Skeletal muscle cell (primary cell): Measurements from ENCODE around the gene CHMP4B.

Experiments
- DNase-seq: peaks from one replicate; pipeline ENCODE4 v3.0.0-alpha.2; 2010; ENCODE audit warnings: low read depth
- H3K4me3 ChIP-seq: 2 replicates; pipeline ENCODE4 v1.5.1; 2011; ENCODE audit warnings: low read depth, mild to moderate bottlenecking, control low read depth, low read length, moderate library complexity

CHMP4B gene

DNA sequence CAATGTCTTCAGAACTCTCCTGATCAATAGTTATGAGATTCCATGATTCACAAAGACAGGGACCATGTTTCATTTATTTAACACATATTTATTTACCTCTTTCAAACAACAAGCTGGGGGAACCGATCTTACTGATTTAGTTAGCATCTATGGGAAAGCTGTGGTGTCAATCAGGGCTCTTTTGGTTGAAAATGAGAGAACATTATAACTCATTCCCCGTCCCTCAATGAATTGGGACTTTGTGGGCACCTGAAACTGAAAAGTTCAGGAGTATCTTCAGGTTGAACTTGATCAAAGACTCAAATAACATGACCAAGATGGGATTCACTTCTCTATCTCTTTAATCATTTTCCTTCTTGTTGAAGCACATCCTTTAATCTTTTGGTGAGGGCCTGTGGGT, 67.4 kb downstream of the CHMP4B start:
- no peak for DNase-seq
- no peak overlapping the region for H3K4me3 ChIP-seq

DNA sequence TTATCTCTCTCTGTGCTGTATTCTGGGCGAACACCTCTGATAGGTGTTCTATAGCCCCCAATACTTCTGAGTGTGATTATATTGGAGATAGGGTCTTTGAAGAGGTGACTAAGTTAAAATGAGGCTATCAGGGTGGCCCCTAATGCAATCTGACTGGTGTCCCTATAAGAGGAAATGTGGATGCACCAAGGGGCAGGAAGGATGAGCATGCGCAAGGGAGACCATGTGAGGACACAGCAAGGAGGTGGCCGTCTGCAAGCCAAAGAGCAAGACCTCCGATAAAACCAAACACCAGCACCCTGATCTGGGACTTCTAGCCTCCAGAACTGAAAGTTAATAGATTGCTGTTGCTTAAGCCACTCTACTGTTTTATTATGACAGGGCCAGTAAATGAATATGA, 69.2 kb downstream of the CHMP4B start:
- no peak overlapping the region for H3K4me3 ChIP-seq

DNA sequence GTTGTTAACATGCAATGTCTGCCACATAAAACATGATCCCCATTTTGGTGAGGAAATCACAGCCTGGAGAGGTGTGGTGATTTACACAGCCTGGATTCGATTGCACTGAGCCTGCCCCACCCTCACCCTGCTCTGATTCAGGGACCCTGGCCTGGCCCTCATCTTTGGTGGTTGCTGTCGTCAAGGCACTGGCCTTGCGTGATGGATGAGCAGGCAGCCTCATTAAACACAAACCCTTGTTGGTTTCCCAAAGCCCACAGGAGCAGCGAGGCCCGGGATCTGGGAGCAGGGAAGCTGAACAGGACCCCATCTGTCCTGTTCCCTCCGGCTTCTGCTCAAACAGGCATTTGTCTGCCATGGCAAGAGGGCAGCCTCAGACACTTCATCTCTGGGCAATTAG, 70.8 kb downstream of the CHMP4B start:
- H3K4me3 ChIP-seq = no peak overlapping the region
- no peak for DNase-seq

More for the DNA sequence above, 69.2 kb downstream of the CHMP4B start:
- no peak for DNase-seq

DNA sequence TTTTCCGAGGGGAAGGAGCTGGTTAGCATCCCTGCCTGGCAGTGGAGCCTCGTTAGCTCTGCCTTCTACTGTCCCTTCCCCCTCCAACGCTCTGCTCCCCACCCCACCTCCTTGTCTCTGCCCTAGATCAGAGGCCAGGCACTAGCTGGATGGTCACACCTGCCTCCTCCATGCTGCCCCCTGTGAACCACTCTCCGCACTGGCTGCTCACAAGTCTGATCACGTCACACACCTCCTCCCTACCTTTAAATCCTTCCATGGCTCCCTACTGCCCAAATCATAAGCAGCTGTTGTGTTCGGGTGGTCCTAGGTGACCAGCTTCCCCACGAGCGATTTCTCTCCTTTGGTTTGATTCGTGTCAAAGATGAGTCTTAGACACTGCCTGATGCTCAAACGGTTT, 71.3 kb downstream of the CHMP4B start:
- no peak overlapping the region for H3K4me3 ChIP-seq
- no peak for DNase-seq

DNA sequence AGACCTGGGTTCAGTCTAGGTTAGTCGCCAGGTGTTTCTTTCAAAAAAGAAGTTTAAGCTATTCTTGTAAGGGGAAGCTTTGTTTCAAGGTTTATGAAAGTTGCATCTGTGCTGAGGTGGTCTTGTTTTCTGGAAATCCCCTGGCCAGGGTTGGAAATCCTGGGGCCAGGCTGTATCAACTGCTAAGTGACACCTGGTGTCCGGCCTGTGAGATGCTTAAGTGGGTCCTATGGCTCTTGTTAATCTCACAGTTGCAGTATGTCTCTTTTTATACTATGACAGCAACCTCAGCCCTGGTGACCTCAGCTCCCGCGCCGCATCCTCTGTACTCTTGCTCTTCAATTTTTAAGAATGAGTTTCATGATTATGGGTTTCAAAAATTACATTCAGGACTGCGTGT, 72.0 kb downstream of the CHMP4B start:
- no peak for DNase-seq

DNA sequence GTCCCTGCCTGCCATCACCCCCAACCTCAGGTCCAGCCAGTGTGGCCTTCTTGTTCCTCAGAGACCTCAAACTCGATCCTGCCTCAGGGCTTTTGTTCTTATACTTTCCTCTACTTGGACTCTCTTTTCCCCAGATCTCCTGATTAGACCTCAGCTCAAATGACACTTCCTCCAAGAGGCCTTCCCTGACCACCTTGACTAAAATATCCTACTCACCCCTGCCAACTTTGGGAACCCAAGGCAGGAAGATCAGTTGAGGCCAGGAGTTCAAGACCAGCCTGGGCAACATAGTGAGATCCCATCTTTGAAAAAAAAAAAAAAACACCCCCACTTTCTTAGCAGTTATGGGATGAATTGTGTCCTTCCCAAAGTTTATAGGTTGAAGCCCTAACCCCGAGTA, 73.5 kb downstream of the CHMP4B start:
- DNase-seq = no peak
- no peak overlapping the region for H3K4me3 ChIP-seq

More for the DNA sequence above, 72.0 kb downstream of the CHMP4B start:
- H3K4me3 ChIP-seq = no peak overlapping the region

DNA sequence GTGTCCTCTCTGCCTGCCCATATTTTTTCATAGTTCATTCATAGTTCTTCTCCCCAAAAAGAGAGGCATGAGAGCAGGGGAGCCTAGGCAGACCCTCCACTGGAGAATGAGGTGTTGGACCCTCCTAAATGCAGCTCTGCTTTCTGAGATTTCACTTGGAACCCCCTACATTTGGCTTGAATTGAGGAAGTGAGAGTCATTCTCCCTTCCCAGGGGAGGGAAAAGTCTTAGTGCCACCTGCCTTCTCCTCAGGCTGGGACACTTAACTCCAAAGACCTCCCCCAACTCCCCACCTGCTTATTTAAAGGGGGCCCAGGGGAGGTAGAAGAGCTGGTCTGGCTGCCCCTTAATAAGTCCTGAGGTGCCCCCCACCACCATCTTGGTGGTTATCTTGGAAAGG, 78.2 kb downstream of the CHMP4B start:
- no peak overlapping the region for H3K4me3 ChIP-seq
- no peak for DNase-seq

DNA sequence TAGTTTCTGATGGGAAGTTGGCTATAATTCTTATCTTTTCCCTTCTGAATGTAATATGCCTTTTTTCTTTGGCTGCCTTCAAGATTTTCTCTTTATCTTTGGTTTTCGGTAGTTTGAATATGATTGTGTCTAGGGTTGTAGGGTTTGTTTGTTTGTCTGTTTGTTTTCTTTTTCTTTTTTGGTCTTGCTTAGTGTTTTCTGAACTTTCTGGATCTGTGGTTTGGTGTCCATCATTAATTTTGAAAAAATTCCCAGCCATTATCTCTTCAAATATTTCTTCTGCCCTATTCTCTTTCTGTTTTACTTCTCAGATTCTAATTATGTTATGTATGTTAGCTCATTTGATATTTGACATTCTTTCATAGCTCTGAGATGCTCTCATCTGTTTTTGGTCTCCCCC, 79.4 kb downstream of the CHMP4B start:
- H3K4me3 ChIP-seq = no peak overlapping the region
- no peak for DNase-seq

DNA sequence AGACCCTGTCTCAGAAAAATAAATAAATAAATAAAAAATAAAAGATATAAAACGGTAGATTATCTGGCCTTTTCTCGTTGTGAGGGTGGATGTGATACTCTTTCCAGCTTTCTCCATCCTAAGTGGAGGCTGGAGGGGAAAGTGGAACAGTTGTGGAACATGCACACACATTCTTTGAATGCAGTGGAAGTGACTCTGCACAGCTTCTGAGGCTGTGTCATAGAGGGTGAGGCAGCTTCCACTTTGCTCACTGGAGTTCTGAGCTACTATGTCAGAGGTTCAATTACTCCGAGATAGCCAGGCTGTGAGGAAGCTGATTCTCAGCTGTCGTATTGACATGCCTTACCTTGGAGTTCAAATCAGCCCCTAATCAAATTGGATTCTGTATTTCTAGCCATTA, 82.2 kb downstream of the CHMP4B start:
- no peak for DNase-seq
- H3K4me3 ChIP-seq = no peak overlapping the region

DNA sequence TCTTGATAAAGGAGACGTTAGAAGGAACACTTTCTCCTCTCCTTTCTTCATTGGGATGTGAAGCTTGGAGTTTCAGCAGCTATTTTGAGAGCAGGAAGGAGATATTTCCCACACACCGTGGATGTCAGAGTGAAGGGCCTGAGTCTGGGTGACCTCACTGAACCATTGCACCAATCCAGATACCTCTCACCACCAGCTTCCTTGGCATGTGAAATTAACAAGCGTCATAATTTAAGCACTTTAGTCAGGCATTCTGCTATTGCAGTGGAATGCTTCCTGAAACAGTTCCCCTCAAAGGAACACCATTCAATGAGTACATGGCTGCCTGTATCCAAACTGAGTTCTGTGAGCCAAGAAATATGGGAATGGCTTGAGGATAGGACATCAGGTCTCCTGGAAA, 83.7 kb downstream of the CHMP4B start:
- H3K4me3 ChIP-seq = no peak overlapping the region
- DNase-seq = no peak

DNA sequence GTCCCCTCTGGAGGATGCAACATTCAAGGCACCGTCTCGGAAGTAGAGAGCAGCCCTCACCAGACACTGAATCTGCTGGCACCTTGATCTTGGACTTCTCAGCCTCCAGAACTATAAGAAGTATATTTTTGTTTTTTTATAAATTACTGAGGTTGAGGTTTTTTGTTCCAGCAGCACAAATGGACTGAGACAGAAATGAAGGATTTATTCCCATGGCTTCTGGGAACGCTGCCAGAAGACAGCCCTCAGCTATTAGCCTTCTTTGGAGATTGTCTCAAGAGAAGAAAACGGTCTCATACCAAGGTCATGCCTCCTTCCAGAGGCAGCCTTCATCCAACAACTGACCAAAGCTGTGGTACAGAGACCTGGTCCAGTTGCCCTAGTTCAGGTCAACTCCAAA, 85.4 kb downstream of the CHMP4B start:
- DNase-seq = no peak
- no peak overlapping the region for H3K4me3 ChIP-seq

DNA sequence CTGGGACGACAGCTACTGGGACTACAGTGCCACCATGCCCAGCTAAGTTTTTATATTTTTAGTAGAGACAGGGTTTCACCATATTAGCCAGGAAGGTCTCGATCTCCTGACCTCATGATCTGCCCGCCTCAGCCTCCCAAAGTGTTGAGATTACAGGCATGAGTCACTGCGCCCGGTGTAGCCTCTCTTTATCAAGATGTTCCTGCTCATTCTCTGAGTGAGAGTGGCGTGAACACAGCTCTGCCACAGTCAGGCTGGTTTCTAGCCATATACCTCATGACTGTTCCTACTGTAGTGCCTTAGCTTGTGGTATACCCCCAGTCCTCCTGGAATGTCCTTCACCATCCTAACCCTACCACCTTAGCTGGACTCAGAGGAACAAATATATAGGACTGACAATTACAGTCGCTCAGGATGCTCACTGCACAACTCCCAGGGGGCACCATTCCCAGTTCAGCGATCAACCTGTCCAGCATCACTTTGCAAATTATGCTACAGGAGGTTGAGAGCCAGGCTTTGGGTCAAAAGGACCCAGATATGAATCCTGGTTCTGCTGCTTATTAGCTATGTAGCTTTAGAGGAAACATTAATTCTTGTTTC, 86.3 kb downstream of the CHMP4B start:
- DNase-seq = no peak

DNA sequence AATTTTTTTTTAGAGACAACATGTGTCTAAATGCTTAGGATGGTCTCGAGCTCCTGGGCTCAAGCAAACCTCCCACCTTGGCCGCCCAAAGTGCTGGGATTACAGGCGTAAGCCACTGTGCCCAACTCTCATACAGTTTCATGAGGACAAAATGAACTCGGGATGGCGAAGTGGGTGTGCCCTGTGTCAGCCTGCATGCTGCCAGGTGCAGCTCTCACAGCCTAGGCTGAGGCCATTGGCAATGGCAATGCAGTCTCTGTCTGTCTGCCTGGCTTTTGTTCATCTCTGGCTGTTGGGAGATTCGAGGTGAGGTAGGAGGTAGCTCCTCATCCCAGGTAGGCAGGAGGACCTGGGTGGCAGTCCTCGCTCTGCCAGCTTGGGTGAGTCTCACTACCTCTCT, 88.0 kb downstream of the CHMP4B start:
- H3K4me3 ChIP-seq = no peak overlapping the region
- DNase-seq = no peak

More for the DNA sequence above, 86.3 kb downstream of the CHMP4B start:
- H3K4me3 ChIP-seq = no peak overlapping the region

DNA sequence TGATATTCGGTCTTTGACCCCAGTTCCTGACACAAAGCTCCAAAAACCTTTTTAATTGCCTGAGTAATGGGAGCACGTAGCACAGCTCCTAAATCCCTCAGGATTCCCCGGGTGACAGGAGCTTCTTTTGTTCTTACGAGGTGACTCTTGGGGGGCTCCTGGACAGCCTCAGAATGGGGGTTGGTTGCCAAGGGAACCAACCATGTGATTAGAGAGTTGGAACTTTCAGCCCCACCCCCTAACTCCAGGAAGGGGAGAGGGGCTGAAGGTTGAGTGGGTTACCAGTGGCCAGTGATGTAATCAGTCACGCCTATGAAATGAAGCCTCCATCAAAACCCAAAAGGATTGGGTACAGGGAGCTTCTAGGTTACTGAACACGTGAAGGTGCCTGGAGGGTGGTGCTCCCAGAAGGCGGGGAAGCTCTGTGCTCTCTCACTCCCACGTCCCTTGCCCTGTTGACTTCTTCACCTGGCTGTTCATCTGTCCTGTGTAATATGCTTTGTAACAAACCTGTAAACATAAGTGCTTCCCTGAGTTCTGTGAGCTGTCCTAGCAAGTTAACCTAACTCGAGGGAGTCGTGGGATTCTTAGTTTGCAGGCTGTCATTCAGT, 89.5 kb downstream of the CHMP4B start:
- DNase-seq = no peak
- no peak overlapping the region for H3K4me3 ChIP-seq

DNA sequence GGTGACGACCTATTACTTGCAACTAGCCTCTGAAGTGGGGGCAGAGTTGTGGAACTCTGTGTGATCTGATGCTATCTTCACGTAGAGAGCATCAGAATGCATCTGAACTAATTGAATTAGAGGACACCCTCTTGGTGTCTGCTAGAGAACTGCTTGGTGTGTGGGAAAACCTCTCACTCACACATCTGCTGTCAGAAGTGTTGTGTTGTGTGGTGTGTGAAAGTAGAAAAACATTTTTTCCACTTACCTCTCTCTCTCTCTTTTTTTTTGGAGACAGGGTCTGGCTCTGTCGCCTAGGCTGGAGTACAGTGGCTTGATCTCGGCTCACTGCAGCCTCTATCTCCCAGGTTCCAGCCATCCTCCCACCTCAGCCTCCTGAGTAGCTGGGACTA, 90.0 kb downstream of the CHMP4B start:
- DNase-seq = no peak
- no peak overlapping the region for H3K4me3 ChIP-seq

DNA sequence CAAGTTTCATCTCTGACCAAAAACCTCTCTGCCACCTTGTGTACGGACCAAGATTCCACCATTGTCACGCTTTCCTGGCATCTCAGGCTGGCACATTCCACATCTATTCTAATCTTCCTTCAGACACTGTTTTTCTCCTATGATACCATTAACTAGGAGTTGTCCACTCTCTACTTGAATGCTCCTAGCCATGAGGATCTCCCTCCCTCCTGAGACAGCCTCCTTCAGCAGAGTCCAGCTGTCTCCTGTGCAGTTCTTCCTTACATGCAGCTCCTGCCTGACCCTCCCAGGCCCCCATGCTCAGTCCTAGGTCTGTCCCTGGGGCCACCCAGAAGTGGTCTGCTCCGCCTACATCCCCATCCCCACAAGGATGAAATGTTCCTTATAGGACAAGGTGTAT, 90.9 kb downstream of the CHMP4B start:
- DNase-seq = no peak
- H3K4me3 ChIP-seq = no peak overlapping the region
